OCI-LY3 (cell line): Measurements from ENCODE around the gene PAQR5.

ENCODE experiments used
- CTCF ChIP-seq: fragments of 200-600, 300-600 bp; sonication (generic); IDR thresholded peaks from 2 replicates; pipeline ENCODE4 v1.5.1; 2014; ENCODE audit warnings: antibody characterized with exemption, low read length, low read depth
- EZH2phosphoT487 ChIP-seq: fragments of 200-600 bp; shearing (Covaris generic); IDR thresholded peaks from 2 replicates; pipeline ENCODE4 v1.6.1; 2018; ENCODE audit warnings: antibody characterized with exemption, mixed run types, low read depth

GRCh38 chr15:69413822-69414700, 115.3 kb downstream of the PAQR5 start, which contains the start of gene KIF23:
- no peak for TF ChIP-seq CTCF
- TF ChIP-seq EZH2phosphoT487: no peak
